Measurements from ENCODE around the gene CRADD.

DNA sequence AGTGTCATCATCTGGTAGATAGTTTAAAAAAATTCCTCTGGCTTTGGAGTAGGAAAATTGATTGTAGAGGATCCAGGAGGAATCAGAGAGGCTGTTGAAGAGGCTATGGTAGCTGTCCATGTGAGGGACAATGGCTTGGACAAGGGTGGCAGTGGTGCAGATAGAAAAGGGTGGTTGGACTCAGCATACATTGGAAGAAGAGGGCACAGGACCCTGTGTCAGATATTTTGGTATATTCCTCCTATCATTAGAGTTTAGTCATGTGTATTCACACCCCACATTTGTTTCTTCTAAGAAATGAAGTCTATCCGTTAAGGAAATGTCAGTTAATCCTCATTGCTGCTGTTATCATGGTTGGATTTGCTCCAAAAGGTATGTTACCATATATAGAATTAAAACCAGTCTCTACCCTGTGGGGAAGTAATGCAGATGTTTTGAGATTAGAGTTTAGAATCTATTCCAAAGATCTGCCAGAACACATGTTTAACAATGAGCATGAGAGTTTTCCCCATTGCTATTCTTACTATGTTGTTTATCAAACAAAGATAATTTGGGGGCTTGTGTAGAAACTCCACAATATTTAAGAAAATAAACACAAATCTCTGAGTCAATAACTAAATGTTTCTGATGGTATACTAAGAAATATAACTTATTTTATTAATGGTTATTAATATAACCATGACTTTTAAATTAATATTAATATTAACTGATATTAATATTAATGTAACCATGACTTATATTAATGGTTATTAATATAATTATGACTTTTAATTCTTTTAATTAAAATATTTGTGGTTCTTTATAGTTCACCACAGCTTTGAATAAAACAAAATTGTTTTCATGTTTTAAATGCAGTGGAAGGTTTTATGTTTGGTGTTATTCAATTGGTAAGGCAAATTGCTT, 80.9 kb downstream of the CRADD start:
- TF ChIP-seq EZH2 (IDR thresholded peaks at IDR 0.05; ENCODE audit: borderline replicate concordance, insufficient read depth, low read depth, low read length, poor library complexity, severe bottlenecking): no peak
- TF ChIP-seq, protein P1, sequence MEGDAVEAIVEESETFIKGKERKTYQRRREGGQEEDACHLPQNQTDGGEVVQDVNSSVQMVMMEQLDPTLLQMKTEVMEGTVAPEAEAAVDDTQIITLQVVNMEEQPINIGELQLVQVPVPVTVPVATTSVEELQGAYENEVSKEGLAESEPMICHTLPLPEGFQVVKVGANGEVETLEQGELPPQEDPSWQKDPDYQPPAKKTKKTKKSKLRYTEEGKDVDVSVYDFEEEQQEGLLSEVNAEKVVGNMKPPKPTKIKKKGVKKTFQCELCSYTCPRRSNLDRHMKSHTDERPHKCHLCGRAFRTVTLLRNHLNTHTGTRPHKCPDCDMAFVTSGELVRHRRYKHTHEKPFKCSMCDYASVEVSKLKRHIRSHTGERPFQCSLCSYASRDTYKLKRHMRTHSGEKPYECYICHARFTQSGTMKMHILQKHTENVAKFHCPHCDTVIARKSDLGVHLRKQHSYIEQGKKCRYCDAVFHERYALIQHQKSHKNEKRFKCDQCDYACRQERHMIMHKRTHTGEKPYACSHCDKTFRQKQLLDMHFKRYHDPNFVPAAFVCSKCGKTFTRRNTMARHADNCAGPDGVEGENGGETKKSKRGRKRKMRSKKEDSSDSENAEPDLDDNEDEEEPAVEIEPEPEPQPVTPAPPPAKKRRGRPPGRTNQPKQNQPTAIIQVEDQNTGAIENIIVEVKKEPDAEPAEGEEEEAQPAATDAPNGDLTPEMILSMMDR (IDR thresholded peaks at IDR 0.05): no peak
